ENCODE measurements around the gene IL17RD. TPM values are rescaled to one million over a fixed set of nuclear protein-coding genes. Genes with fewer than 3 reads are reported as not detected.

Gene IL17RD
- total RNA-seq, 2 experiments from 2014 or later = not detected

- no peaks in the 10 kb centered on the region for H3K4me1 Mint-ChIP-seq (ENCODE audit: low read depth)
- no peak for TF ChIP-seq CTCF (IDR thresholded peaks at IDR 0.05)
- DNase-seq (no peak), ATAC-seq (ENCODE audit: poor library complexity) (no peak)
- H3K4me3 Mint-ChIP-seq = no peak overlapping the region
- H3K36me3 ChIP-seq (ENCODE audit: insufficient read depth, low read length) = no peaks in the 10 kb centered on the region
- peaks cover 5% of the 10 kb centered on the region for H3K27me3 Mint-ChIP-seq
- ChIA-PET POLR2A (interaction anchor here (0.8 kb wide), 1 partner anchor 22 kb away, joined by 3 read pairs; no protein-coding TSS in a partner anchor), CTCF (interaction anchor here (1.1 kb wide), 1 partner anchor 9 kb away, joined by 3 read pairs; no protein-coding TSS in a partner anchor)
- H3K27ac ChIP-seq (ENCODE audit: low read depth in 1 of 2, low read length in 2 of 2) = no peak overlapping the region
- no peak overlapping the region for H3K27ac Mint-ChIP-seq
- intact Hi-C loops (cut with DNase I, micrococcal nuclease) = no loop called here
- H3K9me3 ChIP-seq (ENCODE audit: control insufficient read depth in 1 of 2, insufficient read depth in 1 of 2, low read length in 2 of 2) = no peaks in the 10 kb centered on the region
- no peaks in the 10 kb centered on the region for H3K4me1 ChIP-seq (ENCODE audit: insufficient read depth, low read length)
- no peaks in the 10 kb centered on the region for H3K27me3 ChIP-seq (ENCODE audit: control insufficient read depth in 1 of 2, insufficient read depth in 2 of 2, low read length in 2 of 2)
- no peaks in the 10 kb centered on the region for H3K9me3 Mint-ChIP-seq
- H3K36me3 Mint-ChIP-seq (ENCODE audit: low read depth) = no peaks in the 10 kb centered on the region
- H3K4me3 ChIP-seq (ENCODE audit: low read length) = no peak overlapping the region
These were observed 55.5 kb downstream of the IL17RD start for GRCh38 chr3:57109437-57110199.

GRCh38 chr3:57108684-57109083 lies 56.5 kb downstream of the IL17RD start:
- no peak for DNase-seq
- peaks cover 5% of the 10 kb centered on the region for H3K27me3 Mint-ChIP-seq
- no peak for TF ChIP-seq CTCF (IDR thresholded peaks at IDR 0.05)
- H3K9me3 Mint-ChIP-seq = no peaks in the 10 kb centered on the region
- H3K4me3 Mint-ChIP-seq = no peak overlapping the region
- Histone ChIP-seq H3K4me1 (ENCODE audit: insufficient read depth, low read length) (no peaks in the 10 kb centered on the region), H3K27ac (ENCODE audit: low read depth in 1 of 2, low read length in 2 of 2) (no peak overlapping the region), H3K4me3 (ENCODE audit: low read length) (no peak overlapping the region), H3K36me3 (ENCODE audit: insufficient read depth, low read length) (no peaks in the 10 kb centered on the region), H3K9me3 (ENCODE audit: control insufficient read depth in 1 of 2, insufficient read depth in 1 of 2, low read length in 2 of 2) (no peaks in the 10 kb centered on the region), H3K27me3 (ENCODE audit: control insufficient read depth in 1 of 2, insufficient read depth in 2 of 2, low read length in 2 of 2) (no peaks in the 10 kb centered on the region)
- intact Hi-C loops (cut with DNase I, micrococcal nuclease) = no loop called here
- H3K4me1 Mint-ChIP-seq (ENCODE audit: low read depth) = no peaks in the 10 kb centered on the region
- no peak overlapping the region for H3K27ac Mint-ChIP-seq
- POLR2A ChIA-PET = no interaction called here
- CTCF ChIA-PET = no interaction called here
- no peaks in the 10 kb centered on the region for H3K36me3 Mint-ChIP-seq (ENCODE audit: low read depth)
- no peak for ATAC-seq (ENCODE audit: poor library complexity)

GRCh38 chr3:57105585-57105984 lies 59.6 kb downstream of the IL17RD start:
- ChIA-PET CTCF (interaction anchor here (1.2 kb wide), 1 partner anchor 16 kb away, joined by 4 read pairs; no protein-coding TSS in a partner anchor), POLR2A (no interaction called here)
- TF ChIP-seq CTCF (IDR thresholded peaks at IDR 0.05) = no peak

More at GRCh38 chr3:57105585-57105984, 59.6 kb downstream of the IL17RD start:
- no peaks in the 10 kb centered on the region for H3K4me1 Mint-ChIP-seq (ENCODE audit: low read depth)
- intact Hi-C loops (cut with DNase I, micrococcal nuclease) = no loop called here
- Histone ChIP-seq H3K4me3 (ENCODE audit: low read length) (no peak overlapping the region), H3K27me3 (ENCODE audit: control insufficient read depth in 1 of 2, insufficient read depth in 2 of 2, low read length in 2 of 2) (no peaks in the 10 kb centered on the region), H3K9me3 (ENCODE audit: control insufficient read depth in 1 of 2, insufficient read depth in 1 of 2, low read length in 2 of 2) (no peaks in the 10 kb centered on the region), H3K27ac (ENCODE audit: low read depth in 1 of 2, low read length in 2 of 2) (no peak overlapping the region), H3K4me1 (ENCODE audit: insufficient read depth, low read length) (no peaks in the 10 kb centered on the region), H3K36me3 (ENCODE audit: insufficient read depth, low read length) (no peaks in the 10 kb centered on the region)
- no peaks in the 10 kb centered on the region for H3K9me3 Mint-ChIP-seq
- ATAC-seq (ENCODE audit: poor library complexity) = no peak
- H3K4me3 Mint-ChIP-seq = no peak overlapping the region
- H3K27ac Mint-ChIP-seq = no peak overlapping the region
- H3K27me3 Mint-ChIP-seq = peaks cover 5% of the 10 kb centered on the region
- DNase-seq = no peak
- H3K36me3 Mint-ChIP-seq (ENCODE audit: low read depth) = no peaks in the 10 kb centered on the region

Measured in CD4-positive, alpha-beta T cell (primary cell).